GM12874 (cell line): ENCODE measurements around the gene C17orf67.

ENCODE experiments used
- CTCF ChIP-seq: IDR thresholded peaks from 2 replicates; pipeline ENCODE4 v1.5.1; 2011; ENCODE audit warnings: low read depth, mild to moderate bottlenecking, control low read depth, low read length, moderate library complexity; ENCODE audit not compliant: insufficient read depth

The C17orf67 gene

GRCh38 chr17:56782338-56782737, 51.4 kb downstream of the C17orf67 start:
- TF ChIP-seq CTCF, result no peak

GRCh38 chr17:56781906-56782305, 51.8 kb downstream of the C17orf67 start:
- no peak for TF ChIP-seq CTCF

- peak; percentile 98 for TF ChIP-seq CTCF
Measured at GRCh38 chr17:56779898-56780777, 53.6 kb downstream of the C17orf67 start.

GRCh38 chr17:56779322-56779721, 54.4 kb downstream of the C17orf67 start:
- no peak for TF ChIP-seq CTCF

GRCh38 chr17:56778898-56779297, 54.8 kb downstream of the C17orf67 start:
- no peak for TF ChIP-seq CTCF

- no peak for TF ChIP-seq CTCF
Measured at GRCh38 chr17:56777859-56778258, 55.9 kb downstream of the C17orf67 start.

- TF ChIP-seq CTCF, result no peak
Measured at GRCh38 chr17:56774650-56775049, 59.1 kb downstream of the C17orf67 start.
